NCI-H1417 (cell line): ENCODE data around the gene AMBRA1.

Experiments used
- DNase-seq, 3 experiments: peaks; one replicate each; lab custom pipeline; 2025; lab: John Stamatoyannopoulos, UW

The AMBRA1 gene

DNA sequence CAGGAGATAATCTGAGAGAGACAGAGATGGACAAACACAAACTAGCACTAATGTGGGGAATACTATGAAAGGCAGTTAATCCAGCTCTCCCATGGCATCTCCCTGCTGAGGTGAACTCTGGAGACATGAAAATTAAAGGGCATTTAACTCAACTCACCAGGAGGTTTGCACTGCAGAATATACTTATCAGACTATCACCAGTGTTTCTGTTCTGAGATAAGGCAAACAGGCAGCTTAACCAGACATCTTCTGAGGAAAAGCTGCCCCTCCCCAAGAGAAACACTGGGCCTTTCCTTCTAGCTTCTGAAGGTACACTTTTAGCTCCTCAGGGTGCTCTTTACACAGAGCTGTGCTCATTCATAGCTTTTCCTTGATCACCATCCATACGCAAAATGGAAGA lies 85.5 kb downstream of the AMBRA1 start:
- no peak for DNase-seq

DNA sequence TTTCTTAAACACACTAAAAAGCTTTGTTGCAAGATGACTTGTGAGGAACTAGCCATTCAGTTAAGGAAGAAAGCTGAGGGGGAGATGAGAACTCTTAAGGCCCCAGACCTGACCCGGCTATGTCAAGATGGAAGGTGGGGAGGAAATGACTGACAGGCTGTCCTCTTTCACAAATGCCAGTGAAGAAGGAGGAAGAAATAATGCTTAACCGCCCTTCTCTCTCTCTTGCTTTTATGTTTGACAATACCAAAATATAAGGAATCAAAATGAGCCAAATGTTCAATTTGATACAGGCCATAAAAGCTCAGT lies 87.4 kb downstream of the AMBRA1 start:
- DNase-seq: no peak

DNA sequence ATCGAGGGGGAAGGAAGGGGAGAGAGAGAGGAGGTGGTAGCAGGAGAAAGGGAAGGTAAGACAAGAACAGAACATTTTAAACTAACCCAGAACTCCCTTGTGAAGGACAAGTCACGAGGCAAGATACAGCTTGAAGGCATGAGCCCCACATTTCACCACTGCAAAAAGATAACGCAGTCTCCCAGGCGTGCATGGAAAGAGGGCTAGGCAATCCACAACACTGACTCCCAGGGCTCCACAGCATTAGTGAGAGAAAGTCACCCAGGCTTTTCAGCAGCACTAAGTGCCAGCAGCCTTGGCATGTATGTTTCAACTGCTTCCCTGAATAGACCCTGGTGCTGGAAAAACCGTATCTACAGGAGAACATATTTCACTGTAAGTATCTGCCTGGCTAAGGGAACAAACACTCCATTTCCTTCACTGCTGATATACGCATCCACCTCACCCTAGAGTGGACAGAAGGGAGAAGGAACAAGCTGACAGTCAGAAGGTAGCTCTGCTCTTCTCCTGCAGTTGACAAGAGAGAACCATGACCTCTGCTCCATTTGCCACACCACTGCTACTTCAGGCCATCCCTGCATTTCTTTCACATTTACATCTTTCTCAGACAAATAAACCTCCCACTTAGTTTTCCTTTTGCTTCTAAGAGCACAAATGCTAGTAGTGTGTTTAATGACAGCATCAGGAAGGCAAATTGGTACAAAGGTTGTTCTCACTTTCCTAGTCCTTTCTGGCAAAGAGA lies 87.9 kb downstream of the AMBRA1 start:
- DNase-seq: no peak

DNA sequence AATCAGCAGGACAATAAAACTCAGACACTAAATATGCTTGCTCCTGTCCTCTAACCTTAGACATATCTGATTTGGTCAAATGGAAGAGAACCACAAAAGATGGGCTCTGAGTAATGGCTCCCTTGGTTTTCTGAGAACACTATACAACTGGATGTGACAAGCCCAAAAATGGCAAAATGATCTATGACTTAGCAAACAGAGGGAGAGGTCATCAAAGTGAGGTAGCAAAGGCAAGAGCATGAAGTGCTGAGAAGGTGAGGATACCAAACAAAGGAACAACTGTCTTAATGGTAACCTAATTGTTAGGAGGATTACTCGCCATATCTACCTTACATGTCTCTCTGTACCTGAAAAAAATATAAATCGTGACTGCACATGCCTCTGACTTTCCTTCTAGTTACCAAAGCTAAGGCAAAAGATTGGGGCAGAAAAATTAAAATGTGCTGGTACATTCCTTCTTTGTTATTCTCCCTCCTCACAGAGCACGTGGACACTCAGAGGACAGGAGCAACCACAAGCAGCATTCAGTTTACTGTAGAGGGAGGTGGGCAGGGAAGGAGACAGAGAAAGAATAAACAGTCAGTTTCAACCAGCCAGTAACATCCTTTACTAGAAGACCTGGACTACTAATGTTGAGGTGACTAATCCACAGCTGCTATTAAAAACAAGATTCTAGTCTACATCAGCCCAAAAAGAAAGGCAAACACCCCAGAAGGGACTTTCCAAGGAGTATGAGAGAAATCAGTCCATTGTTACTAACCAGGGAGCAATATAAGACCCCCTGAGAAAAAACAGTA lies 88.8 kb downstream of the AMBRA1 start:
- peak in 2 of 3 experiments; percentile 33 to 37 for DNase-seq

DNA sequence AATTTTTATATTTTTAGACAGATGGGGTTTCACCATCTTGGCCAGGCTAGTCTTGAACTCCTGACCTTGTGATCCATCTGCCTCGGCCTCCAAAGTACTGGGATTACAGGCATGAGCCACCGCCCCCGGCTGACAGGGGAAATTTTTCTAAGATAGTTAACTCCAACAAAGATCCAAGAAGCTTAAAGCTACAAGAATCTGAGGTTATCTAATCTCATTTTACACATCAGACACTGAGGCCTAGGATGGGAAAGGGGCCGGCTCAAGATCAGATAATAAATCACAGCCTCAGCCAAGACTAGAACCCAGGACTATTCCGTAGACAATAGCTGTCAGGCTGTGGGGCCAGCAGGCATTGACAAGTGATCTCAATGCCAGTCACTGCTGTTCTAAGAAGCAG lies 94.0 kb downstream of the AMBRA1 start:
- DNase-seq: no peak

DNA sequence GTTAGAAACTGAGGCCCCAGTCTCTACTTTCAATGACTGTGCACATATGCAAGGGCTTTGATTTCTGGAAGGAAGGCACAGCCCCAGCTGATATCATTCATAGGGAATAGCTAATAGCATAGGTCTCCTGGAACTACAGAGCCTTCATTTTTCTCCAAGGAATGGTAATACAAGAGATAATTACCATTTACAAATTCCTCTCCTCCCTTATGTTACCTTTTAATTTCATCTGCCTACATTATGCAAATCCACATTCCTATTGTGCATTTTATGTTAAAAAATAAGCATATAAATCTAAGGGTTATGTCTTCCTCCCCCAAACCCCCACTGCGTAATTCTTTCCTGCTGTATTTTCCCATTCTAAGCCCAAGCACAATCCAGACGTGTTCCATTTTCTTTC lies 94.9 kb downstream of the AMBRA1 start:
- no peak for DNase-seq

DNA sequence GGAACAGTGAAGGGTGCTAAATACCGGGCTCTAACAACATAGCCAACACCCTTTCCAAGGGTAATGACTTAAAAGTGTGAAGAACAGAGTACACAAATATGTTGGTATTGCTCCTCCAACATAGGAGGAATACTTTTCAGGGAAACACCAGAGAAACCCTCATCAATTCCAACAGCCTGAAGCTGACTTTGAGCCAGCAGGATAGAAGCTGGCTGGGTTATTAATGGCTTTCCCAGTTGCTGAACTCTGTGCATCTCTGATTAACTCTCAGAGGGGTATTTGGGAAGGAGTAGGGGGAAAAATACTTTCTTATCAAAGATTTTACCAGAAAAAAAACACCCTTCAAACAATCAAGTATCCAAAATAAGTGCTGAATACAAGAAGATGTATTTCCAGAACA lies 95.6 kb downstream of the AMBRA1 start:
- DNase-seq: no peak

DNA sequence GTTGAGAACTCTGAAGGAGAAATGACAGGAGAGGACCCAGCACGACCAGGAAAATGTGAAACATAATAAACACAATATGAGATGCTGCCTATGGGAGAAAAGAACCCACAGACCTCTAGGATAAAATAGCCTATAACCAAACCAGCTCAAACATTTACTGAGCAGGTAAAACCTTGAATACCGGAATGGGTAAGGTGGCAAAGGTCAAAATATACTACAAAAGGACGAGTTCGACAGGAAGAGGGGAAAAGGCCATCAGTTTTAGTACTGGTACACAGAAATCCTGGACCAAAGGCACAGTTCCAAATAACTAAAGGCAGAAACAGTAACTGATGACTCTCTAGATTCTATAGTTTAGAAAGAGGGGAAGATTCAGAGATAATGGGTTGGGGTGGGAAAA lies 96.3 kb downstream of the AMBRA1 start:
- DNase-seq: no peak

DNA sequence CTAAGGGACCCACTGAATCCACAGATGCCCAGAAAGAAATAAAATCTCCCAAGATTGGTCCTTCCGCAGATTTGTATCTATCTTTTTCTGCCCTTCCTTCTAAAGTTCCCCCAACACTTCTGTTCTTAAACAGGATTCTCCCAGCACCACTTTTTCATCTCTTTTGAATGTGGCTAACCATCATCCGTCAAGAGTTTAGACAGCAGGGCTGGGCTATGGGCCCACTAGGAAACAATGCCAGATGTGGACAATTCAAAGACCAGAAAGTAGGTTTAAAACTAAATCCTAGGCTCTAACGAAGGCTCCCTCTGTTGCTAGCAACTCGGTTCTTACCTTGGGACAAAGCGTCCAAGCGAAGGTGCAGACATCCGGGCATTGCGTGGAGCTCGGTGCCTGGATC lies 100.0 kb downstream of the AMBRA1 start:
- DNase-seq: no peak

DNA sequence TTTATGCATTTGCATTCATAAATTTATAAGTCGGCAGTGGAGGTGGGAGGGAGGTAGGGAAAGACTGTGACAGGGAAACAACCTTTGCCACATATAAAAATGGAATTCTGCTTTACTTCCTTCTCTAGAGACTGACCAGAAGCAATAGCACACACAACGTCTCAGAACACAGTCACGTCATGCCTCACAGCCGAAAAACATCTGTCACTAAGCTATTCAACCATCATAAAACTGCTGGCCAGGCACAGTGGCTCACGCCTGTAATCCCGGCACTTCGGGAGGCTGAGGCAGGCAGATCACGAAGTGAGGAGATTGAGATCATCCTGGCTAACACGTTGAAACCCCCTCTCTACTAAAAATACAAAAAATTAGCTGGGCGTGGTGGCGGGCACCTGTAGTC lies 101.3 kb downstream of the AMBRA1 start:
- no peak for DNase-seq

DNA sequence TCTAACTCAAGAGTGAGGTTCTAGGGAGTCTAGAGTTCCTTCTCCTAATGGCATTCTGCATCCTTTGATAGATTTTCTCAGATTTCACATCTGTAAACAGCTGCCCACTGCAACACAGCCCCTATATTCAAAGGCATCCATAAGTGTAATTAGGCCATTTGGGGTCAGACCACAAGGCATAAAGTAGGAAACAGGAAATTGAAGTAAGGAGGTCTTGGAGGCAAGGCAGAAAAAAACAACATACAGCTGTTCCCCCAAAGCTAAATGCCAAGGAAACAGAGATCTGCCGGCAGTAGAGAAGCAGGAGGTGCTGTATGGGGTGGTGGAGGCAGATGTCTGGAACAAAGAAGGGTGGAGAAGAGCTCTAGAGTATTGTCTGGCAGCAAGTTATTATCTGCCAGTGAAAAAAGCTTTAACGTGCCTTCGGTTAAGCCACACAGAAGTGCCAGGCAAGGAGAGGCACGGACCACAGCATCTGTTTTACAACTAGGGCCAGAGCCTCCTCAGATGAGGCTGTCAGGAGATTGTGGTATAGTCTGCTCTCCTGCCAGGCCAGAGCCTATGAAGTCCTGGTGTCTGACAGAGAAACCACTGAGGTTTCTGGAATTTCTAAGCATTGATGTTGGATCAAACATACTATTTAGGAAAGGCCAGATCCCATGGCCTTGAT lies 102.0 kb downstream of the AMBRA1 start:
- no peak for DNase-seq

DNA sequence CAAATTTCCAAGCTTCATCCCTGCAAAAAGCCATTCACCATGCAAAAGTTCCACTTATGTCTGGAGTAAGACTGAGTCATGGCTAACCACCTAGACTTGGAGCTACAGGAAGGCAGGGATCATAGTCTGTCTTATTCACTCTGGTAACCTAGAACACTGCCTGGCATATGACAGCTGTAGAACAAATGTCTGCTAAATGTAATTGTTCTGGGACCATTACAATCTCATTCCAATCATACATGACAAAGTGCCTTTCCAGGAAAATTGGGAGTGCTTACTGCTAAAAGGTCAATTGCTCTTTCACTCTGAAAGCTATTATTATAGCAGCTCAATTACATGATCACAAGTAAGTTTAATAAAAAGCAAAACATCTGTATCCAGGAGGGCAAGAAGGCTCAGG lies 103.2 kb downstream of the AMBRA1 start:
- DNase-seq: peak in 1 of 3 experiments; percentile 70

DNA sequence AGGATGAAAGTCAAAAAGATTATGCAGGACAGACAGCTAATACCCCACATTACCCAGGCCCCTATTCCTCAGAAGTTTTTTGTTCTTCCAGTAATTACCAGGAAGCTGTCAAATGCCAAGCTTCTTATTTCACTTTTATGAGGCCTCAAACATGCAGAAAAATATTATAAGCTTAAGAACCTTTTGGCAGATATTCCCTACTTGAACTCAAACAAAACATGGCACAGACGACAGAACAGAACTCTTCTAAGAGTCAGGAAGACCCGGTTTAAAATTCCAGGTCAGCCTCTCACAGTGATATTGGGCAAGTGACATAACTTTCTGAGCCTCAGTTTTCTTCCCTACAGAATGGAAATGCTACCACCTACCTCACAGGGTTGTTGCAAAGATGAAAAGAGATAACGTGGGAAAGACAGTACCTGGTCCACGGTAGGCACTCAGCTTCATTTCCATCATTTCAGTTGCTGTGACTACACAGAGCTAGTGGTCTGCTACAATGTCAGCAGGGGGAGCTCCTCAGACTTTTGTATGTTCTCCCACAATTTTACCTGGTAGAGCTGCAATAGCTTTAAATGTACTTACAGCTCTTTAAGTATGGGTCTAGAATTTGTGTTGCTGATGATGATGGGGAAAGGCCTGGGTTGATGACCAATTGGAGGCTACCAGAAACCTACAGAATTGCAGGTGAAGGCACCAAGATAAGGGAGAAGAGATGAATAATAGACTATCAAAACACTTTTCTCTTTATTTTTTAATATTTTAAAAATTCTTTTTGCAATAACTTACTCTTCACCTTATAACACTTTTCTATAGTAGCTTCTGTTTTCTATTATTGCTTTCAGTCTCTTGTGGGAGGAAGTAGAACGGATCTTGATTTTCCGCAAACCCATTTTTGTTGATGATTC lies 103.9 kb downstream of the AMBRA1 start:
- DNase-seq: peak; percentile 8 to 57 (median 27)

DNA sequence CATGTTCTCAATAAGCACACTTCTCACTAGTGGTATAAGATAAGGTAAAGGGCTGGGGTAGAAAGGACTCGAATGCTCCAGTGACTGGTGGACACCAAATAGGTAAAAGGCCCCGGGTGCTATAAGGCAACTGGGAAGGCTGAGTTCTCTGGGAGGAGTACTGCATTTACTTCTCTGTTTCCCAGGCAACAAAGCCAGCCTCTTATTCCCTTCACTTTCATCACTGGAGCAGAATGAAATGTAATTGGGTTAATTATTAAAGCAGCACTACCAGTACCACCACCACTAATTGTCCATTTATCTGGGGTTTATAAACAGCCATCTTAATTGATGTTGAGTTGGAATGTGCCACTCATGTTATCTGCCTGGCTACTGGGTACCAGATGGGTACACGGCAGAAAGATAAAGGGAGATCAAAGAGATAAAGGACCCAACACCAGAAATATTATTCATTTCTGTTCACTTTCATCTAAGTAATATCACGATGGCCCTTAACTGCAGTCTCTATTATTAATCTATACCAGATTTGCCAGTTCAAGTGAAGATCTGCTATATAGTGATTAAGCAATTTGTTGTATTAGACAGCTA lies 107.9 kb downstream of the AMBRA1 start:
- DNase-seq: peak in 2 of 3 experiments; percentile 50 to 89

DNA sequence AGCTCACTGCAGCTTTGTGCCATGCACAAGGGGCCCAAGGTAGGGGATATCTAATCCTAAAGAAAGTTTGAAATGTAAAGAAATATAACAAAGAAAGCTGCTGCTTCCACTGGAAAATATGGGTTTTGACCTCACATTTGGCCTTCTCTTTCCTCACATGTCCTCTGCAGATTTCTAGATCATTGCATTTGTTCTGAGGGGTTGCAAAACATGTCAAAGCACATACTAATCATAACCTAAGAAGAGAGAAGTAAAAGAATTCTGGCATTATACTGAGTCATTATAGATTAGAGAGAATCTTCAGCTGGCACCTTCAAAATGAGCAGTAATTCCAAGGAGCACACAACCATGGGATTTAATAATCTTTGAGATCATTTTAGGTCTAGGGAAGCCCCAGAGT lies 109.7 kb downstream of the AMBRA1 start:
- DNase-seq: no peak

DNA sequence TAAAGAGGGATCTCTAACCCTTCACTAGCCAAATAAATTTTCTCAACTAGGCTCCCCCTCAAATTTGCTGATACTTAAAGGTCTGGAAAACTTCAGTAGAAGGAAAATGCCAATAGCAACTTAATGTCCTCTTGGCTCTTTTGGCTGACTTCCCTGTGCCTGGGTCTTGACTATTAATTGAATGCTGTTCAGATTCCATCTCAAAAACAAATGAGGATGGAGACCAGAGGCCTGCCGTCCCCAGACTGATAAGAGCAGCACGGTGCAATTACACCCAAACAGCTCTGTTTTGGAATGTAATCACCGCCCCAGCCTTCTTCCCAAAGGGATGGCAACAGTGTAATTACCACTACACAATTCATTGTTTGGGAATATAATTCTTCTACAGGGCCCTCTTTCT lies 112.9 kb downstream of the AMBRA1 start:
- no peak for DNase-seq

DNA sequence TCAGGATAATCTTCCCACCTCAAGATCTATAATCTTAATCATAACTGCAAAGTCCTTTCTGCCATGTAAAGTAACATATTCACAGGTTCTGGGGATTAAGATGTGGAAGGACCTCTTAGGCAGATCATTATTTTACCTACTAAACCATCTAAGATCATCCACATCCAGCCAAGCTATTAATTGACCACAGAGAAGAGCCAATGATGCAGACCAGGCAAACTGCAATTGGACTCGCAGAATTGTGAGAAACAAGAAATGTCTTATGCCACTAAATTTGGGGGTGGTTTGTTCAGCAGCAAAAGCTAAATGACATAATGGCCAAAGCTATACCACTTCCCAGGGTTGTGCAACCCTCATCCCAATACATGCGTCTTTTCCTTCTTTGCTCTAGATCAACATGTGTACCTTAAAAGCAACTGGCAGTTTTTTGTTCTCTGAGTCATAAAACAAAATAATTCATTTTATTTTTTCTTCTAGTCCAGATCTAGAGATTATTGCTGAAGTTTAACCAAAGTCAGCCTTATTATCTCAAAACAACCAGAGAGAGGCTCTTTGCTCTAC lies 113.6 kb downstream of the AMBRA1 start:
- no peak for DNase-seq

DNA sequence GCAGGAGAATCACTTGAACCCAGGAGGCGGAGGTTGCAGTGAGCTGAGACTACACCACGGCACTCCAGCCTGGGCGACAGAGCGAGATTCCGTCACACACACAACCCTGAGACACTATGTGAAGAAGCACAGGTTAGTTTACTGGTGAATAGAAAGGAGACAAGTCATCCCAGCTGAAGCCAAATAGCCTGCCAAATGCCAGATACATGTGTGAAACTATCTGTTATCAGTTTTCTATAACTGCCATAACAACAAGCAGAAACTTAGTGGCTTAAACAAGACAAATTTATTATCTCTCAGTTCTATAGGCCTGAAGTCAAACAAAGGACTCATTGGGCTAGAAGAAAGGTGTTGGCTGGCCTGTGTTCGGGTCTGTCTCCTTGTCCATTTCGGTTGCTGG lies 114.2 kb downstream of the AMBRA1 start:
- DNase-seq: no peak

DNA sequence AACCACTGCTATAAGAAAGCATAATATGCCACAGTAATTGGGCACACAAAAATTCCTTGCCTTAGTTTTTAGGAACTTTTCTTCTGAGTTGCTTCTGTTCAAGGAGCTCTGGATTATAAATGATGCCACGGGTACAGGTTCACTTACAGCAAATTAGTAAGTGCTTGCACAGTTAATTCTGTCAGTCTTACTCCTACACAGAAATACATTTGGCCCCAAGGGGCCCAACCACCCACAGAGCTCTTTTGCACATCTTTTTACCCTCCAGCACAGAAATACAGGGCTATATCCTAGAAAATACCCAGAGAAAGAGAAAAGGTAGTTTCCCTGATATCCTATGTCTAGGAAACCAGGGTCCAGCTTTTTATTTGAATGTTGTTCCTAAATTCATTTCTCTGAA lies 115.6 kb downstream of the AMBRA1 start:
- DNase-seq: no peak

DNA sequence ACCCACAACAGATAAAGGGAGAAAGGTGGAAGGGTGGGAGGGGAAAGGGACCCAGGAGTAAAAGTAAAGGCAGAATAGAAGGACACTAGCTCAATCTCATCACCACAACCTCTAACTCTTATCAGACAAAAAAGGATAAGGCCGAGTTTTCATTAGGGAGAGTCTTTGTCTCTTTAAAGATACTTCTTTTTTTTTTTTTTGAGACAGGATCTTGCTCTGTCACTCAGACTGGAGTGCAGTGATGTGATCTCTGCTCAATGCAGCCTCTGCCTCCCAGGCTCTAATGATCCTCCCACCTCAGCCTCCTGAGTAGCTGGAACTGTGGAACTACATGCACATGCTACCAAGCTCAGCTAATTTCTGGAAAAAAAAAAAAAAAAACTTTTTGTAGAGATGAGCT lies 116.7 kb downstream of the AMBRA1 start:
- no peak for DNase-seq

DNA sequence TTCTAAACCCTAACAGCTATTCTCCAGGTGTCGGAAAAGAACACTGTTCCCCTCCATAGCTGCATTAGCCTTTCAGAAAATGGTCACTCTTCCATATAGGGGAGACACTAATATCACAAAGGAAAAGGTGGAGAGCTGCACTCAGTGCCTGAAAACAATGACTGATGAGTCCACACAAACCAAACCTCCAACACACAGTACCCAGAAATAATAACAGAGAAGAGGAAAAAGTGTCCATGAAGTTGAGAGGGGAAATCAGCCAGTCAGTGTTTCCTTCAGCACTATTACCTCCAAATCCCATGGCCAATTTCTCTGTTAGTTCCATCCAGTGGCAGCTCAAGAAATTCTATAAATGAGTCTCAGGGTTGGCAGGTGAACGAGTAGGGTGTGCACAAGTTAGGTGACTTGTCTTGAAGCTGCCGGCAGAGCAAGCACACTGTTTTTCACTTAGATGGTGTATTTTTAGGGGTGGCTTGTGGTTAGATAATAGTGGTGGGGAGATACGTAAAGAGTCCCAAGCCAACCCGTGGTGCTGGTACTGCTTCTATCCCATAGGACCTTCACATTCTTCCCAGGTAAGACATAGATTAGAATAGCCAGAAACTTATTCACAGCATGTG lies 117.8 kb downstream of the AMBRA1 start:
- DNase-seq: no peak
